HL-60 (cell line): ENCODE results near the gene CSK.

Experiments
- CTCF ChIP-seq: IDR thresholded peaks from one replicate; pipeline ENCODE4 v1.5.1; 2011; ENCODE audit warnings: low read length, control low read depth, inconsistent platforms; ENCODE audit not compliant: insufficient read depth
- SPI1 ChIP-seq: IDR thresholded peaks from 2 replicates; pipeline ENCODE4 v1.6.1; 2012; ENCODE audit warnings: low read depth, mild to moderate bottlenecking, borderline replicate concordance

GRCh38 chr15:74793135-74794028, 11.5 kb downstream of the CSK start:
- TF ChIP-seq SPI1 (no peak), CTCF (peak; percentile 2)
